ENCODE data around the gene INPP1.
"Not testable (repeated sequence)": the region's sequence is repeated elsewhere in the genome, so short reads cannot be mapped to it uniquely, and the experiment has no call there.

INPP1 gene

DNA sequence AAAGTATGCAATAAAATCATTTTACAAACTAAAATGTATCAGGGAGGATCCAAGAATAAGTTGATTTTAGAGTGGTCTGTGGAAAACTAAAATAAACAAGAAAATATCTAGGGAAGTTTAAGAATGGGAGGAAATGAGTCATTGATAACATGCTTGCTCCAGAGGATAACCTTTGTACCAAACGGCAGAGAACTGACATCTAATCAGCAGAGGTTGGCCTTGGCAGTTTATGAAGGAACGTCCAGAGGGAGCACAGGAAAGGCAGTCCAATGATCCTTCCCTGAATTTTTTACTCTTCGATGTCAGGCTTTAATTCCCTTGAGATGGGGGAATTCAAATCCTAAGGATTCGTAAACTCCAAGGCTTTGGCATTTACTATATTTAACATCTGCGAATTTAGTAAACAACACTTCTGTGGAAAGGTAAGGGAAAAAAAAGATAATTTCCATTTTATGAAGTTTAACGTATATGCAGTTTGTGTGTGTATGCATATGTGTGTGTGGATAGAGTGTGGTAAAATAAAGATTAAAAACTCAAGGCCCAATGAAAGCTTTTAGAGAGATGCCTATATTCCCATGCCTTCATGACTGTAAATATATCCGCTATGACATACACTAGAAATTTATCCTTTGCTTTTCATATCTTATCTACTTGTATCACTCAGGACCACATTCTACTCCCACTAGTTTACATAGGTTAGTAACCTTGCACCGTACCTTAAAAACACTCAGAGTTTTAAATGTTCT is 8.7 kb upstream of the INPP1 start:
- DNase-seq (ENCODE audit: low read depth), result no peak

GRCh38 chr2:190335225-190335559 is 8.2 kb upstream of the INPP1 start:
- no peak for DNase-seq (ENCODE audit: low read depth)

DNA sequence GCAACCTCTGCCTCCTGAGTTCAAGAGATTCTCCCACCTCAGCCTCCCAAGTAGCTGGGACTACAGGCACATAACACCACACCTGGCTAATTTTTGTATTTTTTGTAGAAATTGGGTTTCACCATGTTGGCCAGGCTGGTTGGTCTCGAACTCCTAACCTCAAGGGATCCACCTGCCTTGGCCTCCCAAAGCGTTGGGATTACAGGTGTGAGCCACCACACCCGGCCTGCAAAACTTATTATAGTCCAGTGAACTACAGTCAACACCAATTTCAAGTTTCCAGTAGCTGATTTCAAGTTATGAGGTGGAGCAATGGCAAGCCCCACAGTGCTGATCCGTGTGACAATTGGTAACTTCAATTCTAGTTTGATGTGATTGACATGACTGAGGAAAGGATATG is 7.8 kb upstream of the INPP1 start:
- DNase-seq (ENCODE audit: low read depth), result not testable (repeated sequence)

DNA sequence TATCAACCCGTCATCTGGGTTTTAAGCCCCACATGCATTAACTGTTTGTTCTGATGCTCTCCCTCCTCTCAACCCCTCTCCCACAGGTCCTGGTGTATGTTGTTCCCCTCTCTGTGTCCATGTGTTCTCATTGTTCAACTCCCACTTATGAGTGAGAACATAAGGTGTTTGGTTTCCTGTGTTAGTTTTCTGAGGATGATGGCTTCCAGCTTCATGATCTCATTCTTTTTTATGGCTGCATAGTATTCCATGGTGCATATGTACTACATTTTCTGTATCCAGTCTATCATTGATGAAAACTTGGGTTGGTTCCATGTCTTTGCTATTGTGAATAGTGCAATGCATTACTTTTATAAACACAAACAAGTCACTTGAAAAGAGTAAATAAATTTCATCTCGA is 7.0 kb upstream of the INPP1 start:
- DNase-seq (ENCODE audit: low read depth), result no peak

GRCh38 chr2:190338453-190338852 is 4.9 kb upstream of the INPP1 start:
- DNase-seq (ENCODE audit: low read depth), result no peak

GRCh38 chr2:190339394-190339793 is 4.0 kb upstream of the INPP1 start:
- DNase-seq (ENCODE audit: low read depth), result no peak

GRCh38 chr2:190340369-190340768 is 3.0 kb upstream of the INPP1 start:
- no peak for DNase-seq (ENCODE audit: low read depth)

- no peak for DNase-seq (ENCODE audit: low read depth)
These were observed 778 bp upstream of the INPP1 start for GRCh38 chr2:190342611-190343010.

DNA sequence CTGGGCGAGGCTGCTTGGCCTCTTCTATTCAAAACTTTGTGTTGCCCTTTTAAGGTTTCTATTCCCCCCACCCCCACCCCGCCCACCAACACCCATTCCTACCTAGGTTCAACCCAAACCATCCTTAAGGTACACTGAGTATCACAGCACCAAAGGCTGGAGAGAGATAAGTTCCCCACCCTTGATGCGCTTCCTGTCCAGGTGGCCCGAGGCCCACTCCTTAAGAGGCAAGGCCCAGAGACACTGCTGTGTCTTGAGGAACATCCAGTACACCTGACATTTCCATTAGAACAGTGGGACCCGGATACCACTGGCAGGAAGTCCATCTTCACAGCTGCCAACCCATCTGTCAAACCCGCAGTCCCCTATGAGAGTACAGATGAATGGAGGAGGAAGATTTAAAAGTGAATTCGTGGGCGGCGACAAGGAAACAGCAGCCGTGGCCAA is 277 bp upstream of the INPP1 start:
- DNase-seq (ENCODE audit: low read depth), result no peak

DNA sequence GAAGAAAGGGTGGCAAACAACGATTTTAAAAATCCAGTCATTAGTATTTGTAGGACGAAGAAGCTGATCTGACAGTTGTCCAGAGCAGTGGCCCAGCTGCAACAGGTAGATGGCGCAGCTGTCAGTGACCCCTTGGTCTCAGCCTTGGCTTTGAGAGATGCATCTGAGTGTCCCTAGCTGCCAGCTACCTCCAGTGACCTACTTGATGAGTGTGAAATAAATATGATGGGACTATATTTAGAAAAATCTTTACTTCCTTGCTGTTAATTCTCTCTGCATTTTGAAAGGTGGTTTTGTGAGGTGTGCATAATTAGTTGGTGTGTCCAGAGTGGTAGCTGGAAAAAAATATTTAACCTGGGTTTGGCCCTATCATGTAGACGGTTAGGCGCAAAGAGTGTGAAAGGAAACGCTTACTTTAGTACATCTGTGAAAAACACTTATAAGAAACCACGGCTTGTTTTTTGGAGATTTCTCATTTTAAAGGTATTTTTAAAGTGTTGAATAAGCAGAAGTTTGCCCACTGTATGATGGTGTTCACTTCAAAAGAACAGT is 963 bp downstream of the INPP1 start:
- DNase-seq (ENCODE audit: low read depth), result peak; percentile 22

DNA sequence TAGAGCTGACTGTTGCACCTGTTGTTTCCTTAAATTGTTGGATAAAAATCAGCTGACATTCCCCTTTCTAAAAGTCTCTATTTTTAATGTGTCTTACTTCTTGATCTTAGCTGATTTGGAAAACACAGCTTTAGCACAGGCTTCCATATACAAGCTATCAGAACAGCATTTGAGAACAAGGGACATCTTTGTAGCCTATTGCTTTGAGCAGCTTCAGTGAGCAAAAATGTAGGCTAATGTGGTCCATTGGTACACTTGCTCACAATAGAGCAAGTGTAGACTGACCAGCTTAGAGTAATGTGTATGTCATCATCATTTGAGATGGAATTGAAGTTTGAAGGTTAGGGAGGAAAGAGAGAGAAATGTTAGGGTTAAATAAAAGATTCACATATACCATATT is 7.0 kb downstream of the INPP1 start:
- DNase-seq (ENCODE audit: low read depth), result no peak

DNA sequence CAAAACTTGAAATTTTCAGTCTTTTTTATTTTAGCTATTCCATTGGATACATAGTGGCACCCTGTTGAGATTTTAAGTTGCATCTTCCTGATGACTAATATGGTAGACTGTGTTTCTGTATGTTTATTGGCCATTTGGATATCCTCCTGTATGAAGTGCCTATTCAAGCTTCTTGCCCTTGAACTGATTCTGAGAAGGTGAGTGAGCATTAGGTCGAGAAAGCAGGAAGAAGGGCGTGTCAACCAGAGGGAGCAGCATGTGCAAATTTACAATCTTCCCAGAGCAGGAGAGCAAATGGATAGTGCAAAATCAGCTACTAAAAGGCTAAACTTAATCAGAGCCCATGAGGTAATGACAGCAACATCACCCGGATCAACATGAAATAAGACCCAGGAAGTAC is 8.6 kb downstream of the INPP1 start:
- no peak for DNase-seq (ENCODE audit: low read depth)

DNA sequence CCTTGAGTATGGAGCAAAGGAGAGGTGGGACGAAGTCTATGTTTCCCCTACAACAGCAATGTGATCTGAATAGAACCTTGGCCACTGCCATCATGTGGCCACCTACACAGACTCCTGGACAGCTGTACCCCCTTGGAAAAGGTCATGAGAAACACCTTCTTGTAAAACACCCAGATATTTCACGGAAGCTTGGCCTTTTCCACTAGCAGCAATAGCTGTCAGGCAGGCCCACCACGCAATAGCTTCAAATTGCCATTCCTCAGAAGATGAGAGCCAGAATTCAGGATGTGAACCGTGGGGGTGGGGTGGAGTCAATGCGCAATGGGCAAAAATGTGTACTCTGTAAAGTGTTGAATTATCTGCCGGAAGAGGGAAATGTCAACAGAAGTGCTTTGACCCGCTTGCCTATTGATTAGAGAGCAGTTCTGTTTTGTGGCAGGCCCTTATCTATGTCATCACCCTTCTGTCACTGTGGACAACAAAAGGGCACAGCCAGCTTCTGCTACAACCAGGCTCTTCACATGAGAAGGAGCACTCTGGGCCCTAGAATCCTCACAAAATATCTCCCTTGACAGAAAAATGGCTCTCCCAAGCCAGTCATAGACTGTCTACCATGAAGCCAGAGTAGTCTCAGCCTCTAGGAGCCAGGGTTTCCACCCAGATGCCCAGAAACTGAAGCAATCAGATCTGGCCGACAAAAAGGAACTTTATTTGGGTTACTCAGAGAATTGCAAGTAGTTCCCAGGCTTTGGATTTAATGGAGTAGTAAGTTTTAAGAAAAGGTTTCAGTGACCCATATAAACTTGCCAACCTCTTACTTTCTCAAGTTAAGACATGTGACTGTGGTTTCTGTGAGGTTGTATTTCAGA is 9.5 kb downstream of the INPP1 start:
- DNase-seq (ENCODE audit: low read depth), result peak; percentile 40

DNA sequence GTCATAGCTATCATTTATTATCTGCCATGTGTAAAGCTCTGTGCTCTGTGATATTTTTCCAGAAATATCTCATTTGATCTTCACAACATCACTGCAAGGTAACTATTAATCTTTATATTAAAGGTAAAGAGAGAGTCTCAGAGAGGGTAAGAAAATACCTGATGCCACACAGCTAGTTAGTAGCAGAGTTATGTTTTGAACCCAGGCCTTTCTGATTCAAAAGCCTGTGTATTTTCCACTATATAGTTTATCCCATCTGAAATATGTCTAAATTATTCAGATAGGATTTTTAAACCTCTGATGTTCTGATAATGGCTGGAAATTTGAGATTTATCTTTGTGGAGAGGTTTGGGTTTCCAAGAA is 10.1 kb downstream of the INPP1 start:
- DNase-seq (ENCODE audit: low read depth), result no peak

GRCh38 chr2:190354003-190354690 is 10.8 kb downstream of the INPP1 start:
- DNase-seq (ENCODE audit: low read depth), result peak; percentile 29

DNA sequence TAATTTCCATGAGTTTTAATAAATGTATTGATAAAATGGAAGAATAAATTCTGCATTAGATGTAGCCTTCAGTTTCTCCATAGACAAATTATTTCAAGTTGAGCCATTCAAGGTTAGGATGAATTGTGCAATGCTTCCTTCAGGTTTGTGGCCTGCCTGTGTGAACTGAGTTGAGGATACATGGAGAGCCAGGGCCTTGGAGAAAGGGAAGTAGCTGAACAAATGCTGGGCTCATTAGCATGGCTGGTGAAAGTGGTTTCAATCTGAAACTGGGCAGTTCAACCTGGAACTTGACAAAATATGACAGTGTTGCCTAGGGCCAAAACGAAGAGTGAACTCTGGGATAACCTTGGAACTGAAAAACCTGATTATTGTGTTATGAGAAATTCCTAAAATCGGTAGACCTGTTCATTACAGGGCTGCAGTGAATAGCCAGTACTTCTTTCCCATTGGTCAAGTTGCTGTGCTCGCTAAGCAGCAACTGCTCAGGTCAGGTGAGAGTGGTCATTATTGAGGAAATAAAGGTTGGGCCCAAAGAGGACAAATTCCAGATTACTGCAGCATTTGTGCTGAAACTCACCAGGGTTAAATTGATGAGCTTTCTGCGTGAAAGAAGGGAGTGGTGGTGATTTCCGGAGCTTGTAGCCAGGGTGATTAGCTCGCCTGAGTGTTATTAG is 12.7 kb downstream of the INPP1 start:
- DNase-seq (ENCODE audit: low read depth), result no peak

- DNase-seq (ENCODE audit: low read depth), result no peak
These were observed 14.2 kb downstream of the INPP1 start for GRCh38 chr2:190357600-190357999.

DNA sequence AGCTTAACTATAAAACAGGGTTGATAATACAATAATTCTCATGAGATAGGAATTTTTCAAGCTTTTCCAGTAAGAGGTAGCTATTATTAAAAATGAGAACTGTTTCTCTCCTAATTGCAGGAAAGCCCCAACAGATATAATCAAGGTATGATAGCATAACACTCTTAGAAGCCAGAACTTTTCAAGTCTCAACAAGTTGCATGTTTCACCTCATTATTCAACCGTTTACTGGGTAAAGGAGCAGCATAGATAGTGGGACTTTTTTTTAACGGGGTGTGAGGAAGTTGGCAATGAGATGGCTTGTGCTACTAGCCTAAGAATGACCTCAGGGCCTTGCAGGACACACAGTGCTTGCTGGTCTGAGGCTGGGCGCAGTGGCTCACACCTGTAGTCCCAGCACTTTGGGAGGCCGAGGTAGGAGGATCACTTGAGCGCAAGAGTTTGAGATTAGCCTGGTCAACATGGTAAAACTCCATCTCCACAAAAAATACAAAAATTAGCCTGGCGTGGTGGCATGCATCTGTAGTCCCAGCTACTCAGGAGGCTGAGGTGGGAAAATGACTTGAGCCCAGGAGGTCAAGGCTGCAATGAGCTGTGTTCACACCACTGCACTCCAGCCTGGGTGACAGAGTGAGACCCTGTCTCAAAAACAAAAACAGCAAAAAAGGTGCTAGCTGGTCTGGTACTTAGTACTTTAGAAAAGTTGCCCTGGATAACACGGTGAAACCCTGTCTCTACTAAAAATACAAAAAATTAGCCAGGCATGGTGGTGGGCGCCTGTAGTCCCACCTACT is 15.5 kb downstream of the INPP1 start:
- DNase-seq (ENCODE audit: low read depth), result not testable (repeated sequence)

DNA sequence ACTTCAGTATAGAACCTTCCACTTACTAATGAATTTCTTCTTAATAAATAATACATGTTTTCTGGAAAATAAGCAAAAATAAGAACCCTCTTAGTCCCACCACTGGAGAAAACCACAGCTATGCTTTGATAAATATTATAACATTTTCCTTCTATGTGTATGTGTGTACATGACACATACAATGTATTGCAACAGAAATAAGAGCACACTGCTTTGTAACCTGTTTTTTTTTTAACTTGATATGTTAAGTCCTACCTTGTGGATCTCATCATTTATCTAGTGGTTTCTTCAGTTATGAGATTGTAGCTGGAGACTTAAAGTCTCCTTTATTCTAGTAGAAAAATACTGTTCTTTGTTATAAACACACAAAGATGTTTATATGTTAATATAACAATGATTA is 17.2 kb downstream of the INPP1 start:
- DNase-seq (ENCODE audit: low read depth), result no peak

- no peak for DNase-seq (ENCODE audit: low read depth)
These were observed 17.6 kb downstream of the INPP1 start for GRCh38 chr2:190360965-190361364.

- DNase-seq (ENCODE audit: low read depth), result no peak
These were observed 18.2 kb downstream of the INPP1 start for GRCh38 chr2:190361572-190361971.
